Measurements from ENCODE around the gene SLC4A1AP.

DNA sequence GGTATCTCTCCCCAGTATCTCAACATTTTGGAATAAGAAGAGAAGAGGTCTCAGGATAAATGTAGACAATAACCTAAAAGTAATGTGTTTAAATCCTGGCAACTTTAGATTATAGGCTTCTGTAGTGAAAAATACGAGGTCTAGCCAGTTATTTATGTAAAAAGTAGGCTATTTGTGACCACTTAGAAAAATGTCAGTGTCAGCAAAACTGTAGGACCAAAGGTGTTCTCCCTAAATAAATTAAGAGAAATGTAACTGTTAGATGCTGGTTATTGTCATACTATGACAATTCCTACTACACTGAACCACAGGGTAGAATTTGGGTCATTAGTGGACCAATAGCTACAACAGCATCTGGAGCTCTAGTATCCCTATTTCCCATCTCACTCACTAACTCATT is 2.3 kb upstream of the SLC4A1AP start:
- no peak for TF ChIP-seq EZH2 (IDR thresholded peaks at IDR 0.05; ENCODE audit: borderline replicate concordance, insufficient read depth, low read length, poor library complexity, severe bottlenecking)
- no peak for TF ChIP-seq POLR2AphosphoS5 (IDR thresholded peaks at IDR 0.05)

Data from neural cell (in vitro differentiated cells).